ENCODE data around the gene CRY2. TPM values are rescaled to one million over a fixed set of nuclear protein-coding genes. Genes with fewer than 3 reads are reported as not detected.

Gene CRY2
- total and polyA plus RNA-seq, 2 of the 13 experiments (the other 11 are each of a cell fraction or from before 2014, with no cell fraction given) = 10.1 to 12.2 TPM

DNA sequence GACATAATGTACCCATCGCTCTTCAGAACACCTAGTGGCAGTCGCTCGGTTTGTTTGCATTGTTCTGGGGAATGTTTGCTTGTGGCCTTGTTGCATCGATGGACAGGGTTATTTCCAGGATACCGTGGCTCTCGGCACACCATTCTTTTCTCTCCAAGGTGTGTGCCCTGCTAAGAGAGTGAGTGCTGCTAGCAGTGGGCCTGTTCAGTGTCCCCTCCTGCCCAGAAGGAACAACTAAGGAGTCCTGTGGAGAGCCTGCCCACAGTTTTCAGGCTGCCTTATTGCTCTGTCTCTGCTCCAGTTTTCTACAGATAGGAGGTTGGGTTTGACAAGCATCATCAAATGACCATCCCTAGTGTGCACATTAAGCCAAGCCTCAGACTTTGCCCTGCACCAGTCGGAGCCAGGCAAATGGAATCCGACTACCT, 1.4 kb downstream of the CRY2 start (continued):
- TF ChIP-seq AKAP8 (CRISPR knock-in tag; IDR thresholded peaks at IDR 0.05) = no peak
- TF ChIP-seq ZBTB21 (CRISPR knock-in tag; IDR thresholded peaks at IDR 0.05) = no peak
- no peak for TF ChIP-seq PHF20 (CRISPR knock-in tag; IDR thresholded peaks at IDR 0.05)
- peak; percentile 36; the same call in 1 of the 2 replicates for TF ChIP-seq ZNF430 (CRISPR knock-in tag; IDR thresholded peaks at IDR 0.05)
- no peak for TF ChIP-seq IRX3 (CRISPR knock-in tag; IDR thresholded peaks at IDR 0.05; ENCODE audit: borderline replicate concordance, low read depth)
- TF ChIP-seq, protein P1, sequence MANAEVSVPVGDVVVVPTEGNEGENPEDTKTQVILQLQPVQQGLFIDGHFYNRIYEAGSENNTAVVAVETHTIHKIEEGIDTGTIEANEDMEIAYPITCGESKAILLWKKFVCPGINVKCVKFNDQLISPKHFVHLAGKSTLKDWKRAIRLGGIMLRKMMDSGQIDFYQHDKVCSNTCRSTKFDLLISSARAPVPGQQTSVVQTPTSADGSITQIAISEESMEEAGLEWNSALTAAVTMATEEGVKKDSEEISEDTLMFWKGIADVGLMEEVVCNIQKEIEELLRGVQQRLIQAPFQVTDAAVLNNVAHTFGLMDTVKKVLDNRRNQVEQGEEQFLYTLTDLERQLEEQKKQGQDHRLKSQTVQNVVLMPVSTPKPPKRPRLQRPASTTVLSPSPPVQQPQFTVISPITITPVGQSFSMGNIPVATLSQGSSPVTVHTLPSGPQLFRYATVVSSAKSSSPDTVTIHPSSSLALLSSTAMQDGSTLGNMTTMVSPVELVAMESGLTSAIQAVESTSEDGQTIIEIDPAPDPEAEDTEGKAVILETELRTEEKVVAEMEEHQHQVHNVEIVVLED (CRISPR knock-in tag; IDR thresholded peaks at IDR 0.05; ENCODE audit: borderline replicate concordance) = no peak
- TF ChIP-seq ZNF747 (CRISPR knock-in tag; IDR thresholded peaks at IDR 0.05; ENCODE audit: borderline replicate concordance) = no peak
- no peak for TF ChIP-seq SSRP1 (CRISPR knock-in tag; IDR thresholded peaks at IDR 0.05)
- peak; percentile 37; the same call in 1 of the 2 replicates for TF ChIP-seq HOXA3 (CRISPR knock-in tag; IDR thresholded peaks at IDR 0.05)
- peak; percentile 27 for TF ChIP-seq ASH2L (IDR thresholded peaks at IDR 0.05; ENCODE audit: insufficient read length, low read depth, low read length)
- TF ChIP-seq HDAC1 (CRISPR knock-in tag; IDR thresholded peaks at IDR 0.05) = peak; percentile 54
- TF ChIP-seq NFE2L1 (CRISPR knock-in tag; IDR thresholded peaks at IDR 0.05; ENCODE audit: borderline replicate concordance) = no peak
- TF ChIP-seq RFX1 (IDR thresholded peaks at IDR 0.05) = no peak
- TF ChIP-seq, protein P2, sequence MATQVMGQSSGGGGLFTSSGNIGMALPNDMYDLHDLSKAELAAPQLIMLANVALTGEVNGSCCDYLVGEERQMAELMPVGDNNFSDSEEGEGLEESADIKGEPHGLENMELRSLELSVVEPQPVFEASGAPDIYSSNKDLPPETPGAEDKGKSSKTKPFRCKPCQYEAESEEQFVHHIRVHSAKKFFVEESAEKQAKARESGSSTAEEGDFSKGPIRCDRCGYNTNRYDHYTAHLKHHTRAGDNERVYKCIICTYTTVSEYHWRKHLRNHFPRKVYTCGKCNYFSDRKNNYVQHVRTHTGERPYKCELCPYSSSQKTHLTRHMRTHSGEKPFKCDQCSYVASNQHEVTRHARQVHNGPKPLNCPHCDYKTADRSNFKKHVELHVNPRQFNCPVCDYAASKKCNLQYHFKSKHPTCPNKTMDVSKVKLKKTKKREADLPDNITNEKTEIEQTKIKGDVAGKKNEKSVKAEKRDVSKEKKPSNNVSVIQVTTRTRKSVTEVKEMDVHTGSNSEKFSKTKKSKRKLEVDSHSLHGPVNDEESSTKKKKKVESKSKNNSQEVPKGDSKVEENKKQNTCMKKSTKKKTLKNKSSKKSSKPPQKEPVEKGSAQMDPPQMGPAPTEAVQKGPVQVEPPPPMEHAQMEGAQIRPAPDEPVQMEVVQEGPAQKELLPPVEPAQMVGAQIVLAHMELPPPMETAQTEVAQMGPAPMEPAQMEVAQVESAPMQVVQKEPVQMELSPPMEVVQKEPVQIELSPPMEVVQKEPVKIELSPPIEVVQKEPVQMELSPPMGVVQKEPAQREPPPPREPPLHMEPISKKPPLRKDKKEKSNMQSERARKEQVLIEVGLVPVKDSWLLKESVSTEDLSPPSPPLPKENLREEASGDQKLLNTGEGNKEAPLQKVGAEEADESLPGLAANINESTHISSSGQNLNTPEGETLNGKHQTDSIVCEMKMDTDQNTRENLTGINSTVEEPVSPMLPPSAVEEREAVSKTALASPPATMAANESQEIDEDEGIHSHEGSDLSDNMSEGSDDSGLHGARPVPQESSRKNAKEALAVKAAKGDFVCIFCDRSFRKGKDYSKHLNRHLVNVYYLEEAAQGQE (IDR thresholded peaks at IDR 0.05; ENCODE audit: borderline replicate concordance in 1 of 2, low read depth in 1 of 2, low read length in 2 of 2) = no peak
- peak; percentile 84 for TF ChIP-seq BCL6 (CRISPR knock-in tag; IDR thresholded peaks at IDR 0.05)
- TF ChIP-seq CHD2 (IDR thresholded peaks at IDR 0.05; ENCODE audit: low read depth, low read length) = no peak
- TF ChIP-seq, protein P3, sequence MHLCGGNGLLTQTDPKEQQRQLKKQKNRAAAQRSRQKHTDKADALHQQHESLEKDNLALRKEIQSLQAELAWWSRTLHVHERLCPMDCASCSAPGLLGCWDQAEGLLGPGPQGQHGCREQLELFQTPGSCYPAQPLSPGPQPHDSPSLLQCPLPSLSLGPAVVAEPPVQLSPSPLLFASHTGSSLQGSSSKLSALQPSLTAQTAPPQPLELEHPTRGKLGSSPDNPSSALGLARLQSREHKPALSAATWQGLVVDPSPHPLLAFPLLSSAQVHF (CRISPR knock-in tag; IDR thresholded peaks at IDR 0.05) = no peak
- TF ChIP-seq, protein P4, sequence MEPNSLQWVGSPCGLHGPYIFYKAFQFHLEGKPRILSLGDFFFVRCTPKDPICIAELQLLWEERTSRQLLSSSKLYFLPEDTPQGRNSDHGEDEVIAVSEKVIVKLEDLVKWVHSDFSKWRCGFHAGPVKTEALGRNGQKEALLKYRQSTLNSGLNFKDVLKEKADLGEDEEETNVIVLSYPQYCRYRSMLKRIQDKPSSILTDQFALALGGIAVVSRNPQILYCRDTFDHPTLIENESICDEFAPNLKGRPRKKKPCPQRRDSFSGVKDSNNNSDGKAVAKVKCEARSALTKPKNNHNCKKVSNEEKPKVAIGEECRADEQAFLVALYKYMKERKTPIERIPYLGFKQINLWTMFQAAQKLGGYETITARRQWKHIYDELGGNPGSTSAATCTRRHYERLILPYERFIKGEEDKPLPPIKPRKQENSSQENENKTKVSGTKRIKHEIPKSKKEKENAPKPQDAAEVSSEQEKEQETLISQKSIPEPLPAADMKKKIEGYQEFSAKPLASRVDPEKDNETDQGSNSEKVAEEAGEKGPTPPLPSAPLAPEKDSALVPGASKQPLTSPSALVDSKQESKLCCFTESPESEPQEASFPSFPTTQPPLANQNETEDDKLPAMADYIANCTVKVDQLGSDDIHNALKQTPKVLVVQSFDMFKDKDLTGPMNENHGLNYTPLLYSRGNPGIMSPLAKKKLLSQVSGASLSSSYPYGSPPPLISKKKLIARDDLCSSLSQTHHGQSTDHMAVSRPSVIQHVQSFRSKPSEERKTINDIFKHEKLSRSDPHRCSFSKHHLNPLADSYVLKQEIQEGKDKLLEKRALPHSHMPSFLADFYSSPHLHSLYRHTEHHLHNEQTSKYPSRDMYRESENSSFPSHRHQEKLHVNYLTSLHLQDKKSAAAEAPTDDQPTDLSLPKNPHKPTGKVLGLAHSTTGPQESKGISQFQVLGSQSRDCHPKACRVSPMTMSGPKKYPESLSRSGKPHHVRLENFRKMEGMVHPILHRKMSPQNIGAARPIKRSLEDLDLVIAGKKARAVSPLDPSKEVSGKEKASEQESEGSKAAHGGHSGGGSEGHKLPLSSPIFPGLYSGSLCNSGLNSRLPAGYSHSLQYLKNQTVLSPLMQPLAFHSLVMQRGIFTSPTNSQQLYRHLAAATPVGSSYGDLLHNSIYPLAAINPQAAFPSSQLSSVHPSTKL (CRISPR knock-in tag; IDR thresholded peaks at IDR 0.05) = peak; percentile 53
- TF ChIP-seq RBM39 (IDR thresholded peaks at IDR 0.05; ENCODE audit: low read depth, low read length, poor library complexity, severe bottlenecking) = no peak
- peak; percentile 28; the same call in 1 of the 2 replicates for TF ChIP-seq ONECUT2 (CRISPR knock-in tag; IDR thresholded peaks at IDR 0.05)

All from HepG2 (cell line).